ENCODE results near the gene THAP2.

THAP2 gene

GRCh38 chr12:71703206-71703605 lies 39.1 kb downstream of the THAP2 start:
- Mint-ChIP-seq H3K9me3 (no peaks in the 10 kb centered on the region), H3K36me3 (ENCODE audit: low read depth) (peaks cover 36% of the 10 kb centered on the region), H3K27ac (no peak overlapping the region), H3K4me1 (ENCODE audit: low read depth) (peaks cover 2% of the 10 kb centered on the region), H3K4me3 (no peak overlapping the region), H3K27me3 (no peaks in the 10 kb centered on the region)

DNA sequence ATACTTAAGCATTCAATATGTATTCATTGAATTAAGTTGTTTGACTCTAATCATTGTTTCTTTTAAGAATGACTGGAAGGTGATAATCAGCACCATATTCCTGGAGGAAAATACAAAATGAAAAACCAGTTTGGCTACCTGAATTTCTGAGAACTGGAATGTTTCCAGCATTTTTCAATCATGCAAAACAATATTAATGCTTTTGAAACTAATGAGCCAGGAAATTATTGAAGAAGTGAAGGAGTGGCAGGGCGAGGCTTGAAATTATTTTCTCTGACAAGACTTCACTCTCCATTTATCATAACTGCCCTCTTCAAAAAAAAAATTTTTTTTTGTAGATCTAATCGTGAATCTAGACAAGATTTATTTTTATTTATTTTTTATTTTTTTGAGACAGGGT lies 40.8 kb downstream of the THAP2 start:
- no peaks in the 10 kb centered on the region for H3K9me3 Mint-ChIP-seq
- no peak overlapping the region for H3K27ac Mint-ChIP-seq
- H3K4me3 Mint-ChIP-seq, result no peak overlapping the region
- peaks cover 38% of the 10 kb centered on the region for H3K36me3 Mint-ChIP-seq (ENCODE audit: low read depth)
- H3K4me1 Mint-ChIP-seq (ENCODE audit: low read depth), result peaks cover 10% of the 10 kb centered on the region
- H3K27me3 Mint-ChIP-seq, result no peaks in the 10 kb centered on the region

GRCh38 chr12:71708658-71709057 lies 44.6 kb downstream of the THAP2 start:
- peaks cover 23% of the 10 kb centered on the region for H3K9me3 Mint-ChIP-seq
- H3K4me1 Mint-ChIP-seq (ENCODE audit: low read depth), result peaks cover 15% of the 10 kb centered on the region
- H3K4me3 Mint-ChIP-seq, result no peak overlapping the region
- H3K36me3 Mint-ChIP-seq (ENCODE audit: low read depth), result peaks cover 28% of the 10 kb centered on the region
- no peaks in the 10 kb centered on the region for H3K27me3 Mint-ChIP-seq
- H3K27ac Mint-ChIP-seq, result no peak overlapping the region

- no peak overlapping the region for H3K4me3 Mint-ChIP-seq
- no peak overlapping the region for H3K27ac Mint-ChIP-seq
- peaks cover 24% of the 10 kb centered on the region for H3K36me3 Mint-ChIP-seq (ENCODE audit: low read depth)
- peaks cover 15% of the 10 kb centered on the region for H3K4me1 Mint-ChIP-seq (ENCODE audit: low read depth)
- H3K9me3 Mint-ChIP-seq, result peaks cover 23% of the 10 kb centered on the region
- no peaks in the 10 kb centered on the region for H3K27me3 Mint-ChIP-seq
These were observed 46.4 kb downstream of the THAP2 start for GRCh38 chr12:71710276-71711125.

GRCh38 chr12:71718611-71719010 lies 54.5 kb downstream of the THAP2 start:
- peaks cover 9% of the 10 kb centered on the region for H3K9me3 Mint-ChIP-seq
- H3K36me3 Mint-ChIP-seq (ENCODE audit: low read depth), result no peaks in the 10 kb centered on the region
- no peak overlapping the region for H3K27ac Mint-ChIP-seq
- no peak overlapping the region for H3K4me3 Mint-ChIP-seq
- H3K27me3 Mint-ChIP-seq, result no peaks in the 10 kb centered on the region
- no peaks in the 10 kb centered on the region for H3K4me1 Mint-ChIP-seq (ENCODE audit: low read depth)

DNA sequence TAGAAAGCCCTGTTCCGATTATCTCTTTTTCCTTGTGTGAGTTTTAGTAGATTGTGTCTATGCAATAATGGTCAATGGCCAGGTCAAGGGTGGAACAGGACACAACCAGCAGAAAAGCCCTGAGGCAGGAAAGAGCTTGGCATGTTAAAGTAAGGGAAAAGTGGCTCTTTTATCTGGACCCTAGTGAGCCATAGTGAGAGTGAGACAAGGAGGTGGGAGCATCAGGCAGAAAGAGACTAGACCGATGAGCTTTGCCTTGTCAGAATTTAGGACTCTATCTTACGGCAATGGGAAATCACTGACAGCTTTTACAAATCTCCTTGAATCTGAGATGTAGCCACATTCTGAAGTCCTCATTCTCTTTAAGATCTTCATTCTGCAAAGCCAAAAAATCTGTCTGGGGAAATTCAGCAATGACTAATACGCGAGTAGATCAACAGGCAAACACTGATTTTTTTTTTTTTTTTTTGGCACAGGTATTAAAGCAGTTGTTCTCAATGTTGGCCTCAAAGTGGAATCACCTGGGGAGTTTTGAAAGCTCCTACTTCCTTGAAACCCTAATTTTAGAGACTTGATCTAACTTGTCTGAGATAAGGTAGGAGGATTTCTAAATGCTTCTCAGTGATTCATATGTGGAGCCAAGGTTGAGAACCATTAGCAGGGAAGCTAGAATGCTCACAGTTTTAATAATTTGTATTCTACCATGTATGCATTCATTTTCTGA lies 55.7 kb downstream of the THAP2 start:
- Mint-ChIP-seq H3K4me3 (no peak overlapping the region), H3K27ac (no peak overlapping the region), H3K27me3 (no peaks in the 10 kb centered on the region), H3K9me3 (peaks cover 9% of the 10 kb centered on the region), H3K36me3 (ENCODE audit: low read depth) (no peaks in the 10 kb centered on the region), H3K4me1 (ENCODE audit: low read depth) (no peaks in the 10 kb centered on the region)

DNA sequence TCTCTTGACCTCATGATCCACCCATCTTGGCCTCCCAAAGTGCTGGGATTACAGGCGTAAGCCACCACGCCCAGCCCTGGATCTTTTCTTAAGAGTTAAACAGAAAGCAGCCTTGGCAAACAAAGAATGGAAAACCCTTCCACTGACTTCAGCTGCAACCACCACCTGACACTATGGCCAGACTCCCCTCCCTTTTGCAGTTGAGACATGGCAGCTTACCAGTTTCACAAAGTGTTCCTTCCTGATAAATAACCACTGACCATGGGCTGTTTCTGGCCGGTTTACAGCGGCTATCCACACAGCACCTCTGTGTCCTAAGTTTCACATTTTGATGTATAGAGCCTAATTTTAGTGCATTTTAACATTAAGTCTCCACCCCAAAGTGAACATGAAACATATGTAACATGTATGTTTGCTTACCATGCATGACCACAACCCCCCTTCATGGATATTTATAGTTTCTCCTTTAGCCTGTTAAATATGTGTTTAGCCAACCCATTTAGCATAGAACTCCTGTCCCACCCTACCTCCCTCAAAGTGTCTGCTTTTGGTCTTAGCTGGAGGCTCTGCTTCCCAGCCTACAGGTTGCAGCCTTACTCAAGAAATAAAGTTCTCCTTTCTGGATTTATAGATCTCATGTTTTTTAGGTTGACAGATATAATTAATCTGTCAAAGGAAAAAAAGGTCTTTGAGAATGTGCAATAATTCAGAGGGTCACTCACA lies 57.8 kb downstream of the THAP2 start:
- no peaks in the 10 kb centered on the region for H3K4me1 Mint-ChIP-seq (ENCODE audit: low read depth)
- H3K27ac Mint-ChIP-seq, result no peak overlapping the region
- no peaks in the 10 kb centered on the region for H3K36me3 Mint-ChIP-seq (ENCODE audit: low read depth)
- H3K27me3 Mint-ChIP-seq, result no peaks in the 10 kb centered on the region
- H3K4me3 Mint-ChIP-seq, result no peak overlapping the region
- H3K9me3 Mint-ChIP-seq, result no peaks in the 10 kb centered on the region

- Mint-ChIP-seq H3K36me3 (ENCODE audit: low read depth) (no peaks in the 10 kb centered on the region), H3K27me3 (no peaks in the 10 kb centered on the region), H3K4me3 (no peak overlapping the region), H3K4me1 (ENCODE audit: low read depth) (no peaks in the 10 kb centered on the region), H3K9me3 (no peaks in the 10 kb centered on the region), H3K27ac (no peak overlapping the region)
These were observed 60.9 kb downstream of the THAP2 start for GRCh38 chr12:71725011-71725410.

GRCh38 chr12:71726548-71726947 lies 62.4 kb downstream of the THAP2 start:
- Mint-ChIP-seq H3K27ac (no peak overlapping the region), H3K4me3 (no peak overlapping the region)

GRCh38 chr12:71727958-71728357 lies 63.9 kb downstream of the THAP2 start:
- Mint-ChIP-seq H3K9me3 (no peaks in the 10 kb centered on the region), H3K27me3 (no peaks in the 10 kb centered on the region), H3K27ac (no peak overlapping the region), H3K36me3 (ENCODE audit: low read depth) (no peaks in the 10 kb centered on the region), H3K4me1 (ENCODE audit: low read depth) (no peaks in the 10 kb centered on the region), H3K4me3 (no peak overlapping the region)

More at GRCh38 chr12:71726548-71726947, 62.4 kb downstream of the THAP2 start:
- no peaks in the 10 kb centered on the region for H3K36me3 Mint-ChIP-seq (ENCODE audit: low read depth)
- no peaks in the 10 kb centered on the region for H3K27me3 Mint-ChIP-seq
- H3K4me1 Mint-ChIP-seq (ENCODE audit: low read depth), result no peaks in the 10 kb centered on the region
- no peaks in the 10 kb centered on the region for H3K9me3 Mint-ChIP-seq
